Endothelial cell of umbilical vein (primary cell): Measurements from ENCODE around the gene NF2. TPM values are rescaled to one million over a fixed set of nuclear protein-coding genes. Genes with fewer than 3 reads are reported as not detected.

ENCODE experiments used
- BruUV-seq: library from RNA; stranded (reverse); fragments of 400-500 nt; replicated peaks from 2 replicates; lab custom pipeline; 2021; lab: Mats Ljungman, UMichigan
- CTCF ChIA-PET: fragments of 300-600, 350-600 bp; sonication (Branson Sonifier 250); formaldehyde crosslinking; loops from one replicate; lab custom pipeline; 2021; ENCODE audit warnings: antibody characterized with exemption, inconsistent platforms; lab: Charles Lee
- POLR2A ChIA-PET: fragments of 300-600, 350-600 bp; sonication (Branson Sonifier 250); formaldehyde crosslinking; loops from one replicate; lab custom pipeline; 2021; ENCODE audit warnings: antibody characterized with exemption, inconsistent platforms; lab: Charles Lee
- DNase-seq: peaks from one replicate; pipeline ENCODE4 v3.0.0-alpha.2; 2011; ENCODE audit warnings: low read depth, low spot score
- FAIRE-seq: peaks from 2 replicates; lab custom pipeline; 2011; peaks lifted over from hg19 to GRCh38; lab: Jason Lieb, UNC
- H2AFZ ChIP-seq: 2 replicates; pipeline ENCODE4 v1.6.0; 2012; ENCODE audit warnings: low read depth, low read length, control low read depth, inconsistent platforms
- H3K27ac ChIP-seq: 2 replicates; pipeline ENCODE4 v1.5.1; 2011; ENCODE audit warnings: low read depth, mild to moderate bottlenecking, control low read depth, low read length, moderate library complexity; ENCODE audit not compliant: insufficient read depth
- H3K27me3 ChIP-seq, 2 experiments: 2 replicates each; pipeline versions ENCODE4 v1.6.0 to v1.6.1; 2011; ENCODE audit warnings: low read length in 2 of 2, mixed read lengths in 1 of 2; ENCODE audit not compliant: control insufficient read depth in 2 of 2, insufficient read depth in 2 of 2
- H3K36me3 ChIP-seq, 2 experiments: 2 replicates in 1 of 2; 3 replicates in 1 of 2; pipeline ENCODE4 v1.5.1; 2011; ENCODE audit warnings: low read length in 2 of 2, mild to moderate bottlenecking in 1 of 2, moderate library complexity in 1 of 2; ENCODE audit not compliant: control insufficient read depth in 2 of 2, insufficient read depth in 2 of 2; ENCODE audit errors: extremely low read depth in 1 of 2
- H3K4me1 ChIP-seq: 3 replicates; pipeline ENCODE4 v1.5.1; 2011; ENCODE audit warnings: mild to moderate bottlenecking, low read length; ENCODE audit not compliant: control insufficient read depth, insufficient read depth; ENCODE audit errors: extremely low read depth
- H3K4me2 ChIP-seq: 2 replicates; pipeline ENCODE4 v1.6.1; 2011; ENCODE audit warnings: low read length, control low read depth, mixed read lengths; ENCODE audit not compliant: insufficient read depth
- H3K4me3 ChIP-seq, 3 experiments: fragments of 200-600 bp in 1 of 3; sonication (generic), shearing (Covaris generic) in 1 of 3; replicated peaks in 1 of 3; 2 replicates each; pipeline ENCODE4 v1.5.1; 2011 to 2016; ENCODE audit warnings: control low read depth in 3 of 3, low read length in 3 of 3, mild to moderate bottlenecking in 2 of 3, inconsistent platforms in 1 of 3, low read depth in 1 of 3, moderate library complexity in 1 of 3; ENCODE audit not compliant: insufficient read depth in 1 of 3
- H3K79me2 ChIP-seq: 2 replicates; pipeline ENCODE4 v1.6.0; 2012; ENCODE audit warnings: low read length, inconsistent platforms; ENCODE audit not compliant: control insufficient read depth, insufficient read depth
- H3K9ac ChIP-seq: replicated peaks from 2 replicates; pipeline ENCODE3; 2011; ENCODE audit warnings: low read length, control low read depth; ENCODE audit not compliant: insufficient read depth; ENCODE audit errors: extremely low read depth
- H3K9me1 ChIP-seq: replicated peaks from 3 replicates; pipeline ENCODE4 v1.6.0; 2011; ENCODE audit warnings: mild to moderate bottlenecking, low read length; ENCODE audit not compliant: control insufficient read depth, insufficient read depth; ENCODE audit errors: extremely low read depth
- H3K9me3 ChIP-seq: replicated peaks from 2 replicates; pipeline ENCODE4 v1.5.1; 2012; ENCODE audit warnings: low read length, inconsistent platforms; ENCODE audit not compliant: control insufficient read depth, insufficient read depth
- H4K20me1 ChIP-seq: replicated peaks from 2 replicates; pipeline ENCODE3; 2011; ENCODE audit warnings: mild to moderate bottlenecking, low read length; ENCODE audit not compliant: control insufficient read depth, insufficient read depth; ENCODE audit errors: extremely low read depth
- EZH2 ChIP-seq: IDR thresholded peaks from 2 replicates; pipeline ENCODE4 v1.6.1; 2012; ENCODE audit warnings: borderline replicate concordance, low read depth, mild to moderate bottlenecking, moderate library complexity, low read length, inconsistent platforms; ENCODE audit not compliant: severe bottlenecking
- FOS ChIP-seq: IDR thresholded peaks from 2 replicates; pipeline ENCODE4 v1.6.1; 2011; ENCODE audit warnings: mild to moderate bottlenecking, low read length, moderate library complexity, borderline replicate concordance; ENCODE audit not compliant: insufficient read depth
- GATA2 ChIP-seq: IDR thresholded peaks from 2 replicates; pipeline ENCODE4 v1.7.0; 2011; ENCODE audit warnings: low read depth, mild to moderate bottlenecking, moderate library complexity, mixed read lengths, low read length; ENCODE audit not compliant: insufficient read length, insufficient read depth
- JUN ChIP-seq: IDR thresholded peaks from 2 replicates; pipeline ENCODE4 v1.6.1; 2011; ENCODE audit warnings: borderline replicate concordance, low read depth; ENCODE audit not compliant: insufficient read length, insufficient read depth
- MYC ChIP-seq: IDR thresholded peaks from one replicate; pipeline ENCODE4 v1.6.1; 2011; ENCODE audit warnings: mild to moderate bottlenecking, low read depth, low read length
- POLR2A ChIP-seq: IDR thresholded peaks from 2 replicates; pipeline ENCODE4 v1.6.1; 2012; ENCODE audit warnings: low read depth, mild to moderate bottlenecking, control low read depth, low read length
- POLR2AphosphoS5 ChIP-seq: IDR thresholded peaks from 2 replicates; pipeline ENCODE4 v1.6.1; 2012; ENCODE audit warnings: low read depth, mild to moderate bottlenecking, control low read depth, low read length, moderate library complexity; ENCODE audit not compliant: insufficient read depth
- dilution Hi-C: fragments of 300-500 bp; cut with MboI; formaldehyde crosslinking; loops from one replicate; pipeline ENCODE4 v1.15.0; 2019; ENCODE audit warnings: low sequenced_read_pairs; ENCODE audit not compliant: extremely low pct_ligation_motif_present
- intact Hi-C: fragments of 100-400 bp; cut with micrococcal nuclease; formaldehyde crosslinking; loops from one replicate; pipeline ENCODE4 v1.10.0; 2022
- polyA plus RNA-seq, 4 experiments: library from polyadenylated mRNA; depleted of rRNA in 3 of 4; stranded (reverse) in 3 of 4; unstranded in 1 of 4; fragments of >200 nt; gene quantifications; 2 replicates each; pipeline versions ENCODE4 v1.2.1 to v1.2.3, GENCODE V29; 2011 to 2012; ENCODE audit warnings: missing spikeins in 1 of 4
- total RNA-seq: library from RNA; stranded (reverse); gene quantifications from 2 replicates; pipeline ENCODE4 v1.2.3, GENCODE V29; 2021
- TF ChIP-seq, protein P1 (sequence below), 2 donors: IDR thresholded peaks; 1 replicate in 1 of 2; 2 replicates in 1 of 2; pipeline ENCODE4 v1.5.1; 2011; ENCODE audit warnings: low read length in 2 of 2, mild to moderate bottlenecking in 2 of 2, moderate library complexity in 2 of 2, control low read depth in 1 of 2, inconsistent platforms in 1 of 2, low read depth in 1 of 2; ENCODE audit not compliant: insufficient read depth in 1 of 2; ENCODE audit errors: extremely low read depth in 1 of 2
- TF ChIP-seq, protein P2 (sequence below): IDR thresholded peaks from 2 replicates; pipeline ENCODE4 v1.6.1; 2011; ENCODE audit not compliant: insufficient read depth, insufficient read length

Gene NF2
- total and polyA plus RNA-seq, 2 donors (not counting 3 experiments of a cell fraction or from before 2014, with no cell fraction given): 27.8 to 115 TPM

- TF ChIP-seq GATA2 (no peak), JUN (no peak), EZH2 (no peak), POLR2A (no peak), FOS (no peak), POLR2AphosphoS5 (no peak), MYC (no peak)
- TF ChIP-seq, protein P1, sequence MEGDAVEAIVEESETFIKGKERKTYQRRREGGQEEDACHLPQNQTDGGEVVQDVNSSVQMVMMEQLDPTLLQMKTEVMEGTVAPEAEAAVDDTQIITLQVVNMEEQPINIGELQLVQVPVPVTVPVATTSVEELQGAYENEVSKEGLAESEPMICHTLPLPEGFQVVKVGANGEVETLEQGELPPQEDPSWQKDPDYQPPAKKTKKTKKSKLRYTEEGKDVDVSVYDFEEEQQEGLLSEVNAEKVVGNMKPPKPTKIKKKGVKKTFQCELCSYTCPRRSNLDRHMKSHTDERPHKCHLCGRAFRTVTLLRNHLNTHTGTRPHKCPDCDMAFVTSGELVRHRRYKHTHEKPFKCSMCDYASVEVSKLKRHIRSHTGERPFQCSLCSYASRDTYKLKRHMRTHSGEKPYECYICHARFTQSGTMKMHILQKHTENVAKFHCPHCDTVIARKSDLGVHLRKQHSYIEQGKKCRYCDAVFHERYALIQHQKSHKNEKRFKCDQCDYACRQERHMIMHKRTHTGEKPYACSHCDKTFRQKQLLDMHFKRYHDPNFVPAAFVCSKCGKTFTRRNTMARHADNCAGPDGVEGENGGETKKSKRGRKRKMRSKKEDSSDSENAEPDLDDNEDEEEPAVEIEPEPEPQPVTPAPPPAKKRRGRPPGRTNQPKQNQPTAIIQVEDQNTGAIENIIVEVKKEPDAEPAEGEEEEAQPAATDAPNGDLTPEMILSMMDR (IDR thresholded peaks at IDR 0.05; ENCODE audit: extremely low read depth in 1 of 2, insufficient read depth in 1 of 2, low read depth in 1 of 2, low read length in 2 of 2): no peak
- TF ChIP-seq, protein P2, sequence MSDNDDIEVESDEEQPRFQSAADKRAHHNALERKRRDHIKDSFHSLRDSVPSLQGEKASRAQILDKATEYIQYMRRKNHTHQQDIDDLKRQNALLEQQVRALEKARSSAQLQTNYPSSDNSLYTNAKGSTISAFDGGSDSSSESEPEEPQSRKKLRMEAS: no peak
- H3K79me2 ChIP-seq: no peaks in the 10 kb centered on the region
- FAIRE-seq (no peak), DNase-seq (no peak)
- intact Hi-C loops: no loop called here
- ChIA-PET POLR2A (no interaction called here), CTCF (interaction anchor here (0.8 to 2.2 kb wide), 5 partner anchors 9 to 405 kb away, joined by 3 to 6 read pairs (median 3); no protein-coding TSS in a partner anchor)
- BruUV-seq: no TSS peak
- no peak overlapping the region for H3K4me2 ChIP-seq
- H3K36me3 ChIP-seq: peaks cover 11 to 16% of the 10 kb centered on the region in 2 experiments
- H3K4me1 ChIP-seq: no peaks in the 10 kb centered on the region
- H3K9me3 ChIP-seq: no peaks in the 10 kb centered on the region
- H3K4me3 ChIP-seq: no peak overlapping the region
- H3K9ac ChIP-seq: no peak overlapping the region
- H3K9me1 ChIP-seq: no peaks in the 10 kb centered on the region
- H3K27me3 ChIP-seq: no peaks in the 10 kb centered on the region
- no peak overlapping the region for H2AFZ ChIP-seq
- H3K27ac ChIP-seq: no peak overlapping the region
- no peaks in the 10 kb centered on the region for H4K20me1 ChIP-seq
- dilution Hi-C loops: no loop called here
These were observed 80.8 kb downstream of the NF2 start for GRCh38 chr22:29684244-29684643.
